HAP-1 (cell line): Measurements from ENCODE around the gene GYS1.
"Not testable (repeated sequence)": the region's sequence is repeated elsewhere in the genome, so short reads cannot be mapped to it uniquely, and the experiment has no call there.

Experiments used
- DNase-seq, 2 experiments: peaks; one replicate each; pipeline ENCODE4 v3.0.0-alpha.2; 2016 to 2020; ENCODE audit warnings: low spot score in 2 of 2
- H3K27me3 ChIP-seq: fragments of 250-450 bp; sonication (Bioruptor Pico); 2 replicates; pipeline ENCODE4 v1.5.1; 2020; ENCODE audit warnings: low read depth, mild to moderate bottlenecking, moderate library complexity
- H3K36me3 ChIP-seq: fragments of 250-450 bp; sonication (Bioruptor Pico); replicated peaks from 2 replicates; pipeline ENCODE4 v1.5.1; 2020; ENCODE audit warnings: mild to moderate bottlenecking
- H3K4me1 ChIP-seq: fragments of 250-450 bp; sonication (Bioruptor Pico); 2 replicates; pipeline ENCODE4 v1.5.1; 2020; ENCODE audit warnings: mild to moderate bottlenecking
- H3K4me3 ChIP-seq: fragments of 250-450 bp; sonication (Bioruptor Pico); 2 replicates; pipeline ENCODE4 v1.5.1; 2020; ENCODE audit warnings: mild to moderate bottlenecking, moderate library complexity
- H3K9me3 ChIP-seq: fragments of 250-450 bp; sonication (Bioruptor Pico); 2 replicates; pipeline ENCODE4 v1.5.1; 2020; ENCODE audit warnings: mild to moderate bottlenecking, moderate library complexity
- in situ Hi-C: fragments of 300-500 bp; cut with MboI; formaldehyde crosslinking; loops from 3 replicates; pipeline ENCODE4 v1.14.3; 2020; ENCODE audit warnings: low sequenced_read_pairs, inconsistent platforms, mixed read lengths

Gene GYS1

GRCh38 chr19:48921721-48922500 lies 71.2 kb downstream of the GYS1 start:
- no peak overlapping the region for H3K4me3 ChIP-seq
- no peak for DNase-seq
- no peaks in the 10 kb centered on the region for H3K9me3 ChIP-seq
- in situ Hi-C loops, result no loop called here
- H3K4me1 ChIP-seq, result no peaks in the 10 kb centered on the region
- peaks cover 26% of the 10 kb centered on the region for H3K36me3 ChIP-seq
- no peaks in the 10 kb centered on the region for H3K27me3 ChIP-seq

GRCh38 chr19:48920949-48921348 lies 72.2 kb downstream of the GYS1 start:
- H3K36me3 ChIP-seq, result peaks cover 29% of the 10 kb centered on the region
- in situ Hi-C loops, result no loop called here

GRCh38 chr19:48919271-48919670 lies 73.8 kb downstream of the GYS1 start:
- H3K27me3 ChIP-seq, H3K4me3 ChIP-seq, H3K4me1 ChIP-seq, H3K9me3 ChIP-seq, in situ Hi-C loops, DNase-seq: not testable (repeated sequence)
- H3K36me3 ChIP-seq, result peaks cover 39% of the 10 kb centered on the region

More at GRCh38 chr19:48920949-48921348, 72.2 kb downstream of the GYS1 start:
- Histone ChIP-seq H3K4me1 (no peaks in the 10 kb centered on the region), H3K9me3 (no peaks in the 10 kb centered on the region), H3K27me3 (no peaks in the 10 kb centered on the region), H3K4me3 (no peak overlapping the region)
- DNase-seq, result no peak

GRCh38 chr19:48918801-48919247 lies 74.3 kb downstream of the GYS1 start:
- Histone ChIP-seq H3K9me3 (no peaks in the 10 kb centered on the region), H3K36me3 (peaks cover 42% of the 10 kb centered on the region), H3K27me3 (no peaks in the 10 kb centered on the region), H3K4me3 (no peak overlapping the region), H3K4me1 (no peaks in the 10 kb centered on the region)
- DNase-seq, result peak; percentile 41 to 73
- in situ Hi-C loops, result no loop called here
